ENCODE measurements around the gene KCNH2. TPM values are rescaled to one million over a fixed set of nuclear protein-coding genes. Genes with fewer than 3 reads are reported as not detected.

Gene KCNH2
- polyA plus RNA-seq, 1 experiment = 0.06 TPM

DNA sequence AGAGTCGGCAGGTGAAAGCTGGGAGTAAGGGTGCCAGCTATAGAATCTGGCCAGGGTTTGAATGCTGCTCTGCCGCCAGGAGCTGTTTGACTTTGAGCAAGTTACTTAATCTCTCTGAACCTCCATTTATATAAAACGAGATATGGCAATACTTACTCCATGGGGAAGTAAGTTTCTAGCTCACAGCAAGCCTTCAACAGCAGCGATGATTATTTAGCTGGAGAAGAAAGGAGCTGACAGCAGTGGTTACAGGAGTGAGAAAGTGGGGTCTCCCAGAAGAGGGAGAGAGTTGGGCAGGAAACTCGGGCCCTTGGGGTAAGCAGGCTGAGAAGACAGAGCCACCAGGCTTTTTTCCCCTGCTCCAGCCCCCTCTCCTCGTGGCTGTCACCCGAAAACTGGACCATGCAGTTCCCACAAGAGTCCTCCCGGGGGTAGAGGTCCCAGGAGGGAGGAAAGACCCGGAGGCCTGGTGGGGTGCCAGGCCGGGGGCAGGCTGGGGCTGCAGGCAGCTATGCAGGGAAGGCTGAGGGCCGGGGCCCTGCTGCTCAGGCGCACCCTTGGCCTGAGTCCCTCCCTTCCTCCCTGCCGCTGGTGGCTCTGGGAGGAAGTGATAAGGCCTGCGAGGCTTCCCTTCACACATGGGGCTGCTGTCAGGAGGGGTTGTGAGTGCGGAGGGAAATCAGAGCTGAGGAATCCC is 16.2 kb upstream of the KCNH2 start:
- ChIA-PET CTCF (interaction anchor here (0.9 to 1.9 kb wide), 5 partner anchors 8 to 129 kb away, joined by 3 to 11 read pairs (median 6); no protein-coding TSS in a partner anchor), POLR2A (no interaction called here)
- no peak for DNase-seq (ENCODE audit: low read depth)
- TF ChIP-seq, protein P1, sequence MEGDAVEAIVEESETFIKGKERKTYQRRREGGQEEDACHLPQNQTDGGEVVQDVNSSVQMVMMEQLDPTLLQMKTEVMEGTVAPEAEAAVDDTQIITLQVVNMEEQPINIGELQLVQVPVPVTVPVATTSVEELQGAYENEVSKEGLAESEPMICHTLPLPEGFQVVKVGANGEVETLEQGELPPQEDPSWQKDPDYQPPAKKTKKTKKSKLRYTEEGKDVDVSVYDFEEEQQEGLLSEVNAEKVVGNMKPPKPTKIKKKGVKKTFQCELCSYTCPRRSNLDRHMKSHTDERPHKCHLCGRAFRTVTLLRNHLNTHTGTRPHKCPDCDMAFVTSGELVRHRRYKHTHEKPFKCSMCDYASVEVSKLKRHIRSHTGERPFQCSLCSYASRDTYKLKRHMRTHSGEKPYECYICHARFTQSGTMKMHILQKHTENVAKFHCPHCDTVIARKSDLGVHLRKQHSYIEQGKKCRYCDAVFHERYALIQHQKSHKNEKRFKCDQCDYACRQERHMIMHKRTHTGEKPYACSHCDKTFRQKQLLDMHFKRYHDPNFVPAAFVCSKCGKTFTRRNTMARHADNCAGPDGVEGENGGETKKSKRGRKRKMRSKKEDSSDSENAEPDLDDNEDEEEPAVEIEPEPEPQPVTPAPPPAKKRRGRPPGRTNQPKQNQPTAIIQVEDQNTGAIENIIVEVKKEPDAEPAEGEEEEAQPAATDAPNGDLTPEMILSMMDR (IDR thresholded peaks at IDR 0.05; ENCODE audit: insufficient read depth, low read depth, low read length) = no peak
- Histone ChIP-seq H3K36me3 (ENCODE audit: control insufficient read depth, insufficient read depth, low read length) (no peaks in the 10 kb centered on the region), H3K4me3 (ENCODE audit: low read depth, low read length) (no peak overlapping the region), H3K27me3 (ENCODE audit: control insufficient read depth, insufficient read depth, low read length) (no peaks in the 10 kb centered on the region; the same call in 1 of the 2 replicates)

DNA sequence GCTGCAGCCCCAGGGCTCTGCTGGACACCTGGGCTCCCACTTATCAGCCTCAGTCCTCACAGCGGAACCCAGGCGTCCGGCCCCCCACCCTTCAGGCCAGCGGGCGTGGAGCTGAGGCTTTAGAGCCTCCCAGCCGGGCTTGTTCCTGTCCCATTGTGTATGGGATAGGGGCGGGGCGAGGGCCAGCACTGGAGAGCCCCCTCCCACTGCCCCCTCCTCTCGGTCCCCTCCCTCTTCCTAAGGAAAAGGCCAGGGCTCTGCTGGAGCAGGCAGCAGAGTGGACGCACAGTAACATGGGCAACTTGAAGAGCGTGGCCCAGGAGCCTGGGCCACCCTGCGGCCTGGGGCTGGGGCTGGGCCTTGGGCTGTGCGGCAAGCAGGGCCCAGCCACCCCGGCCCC is 15.4 kb upstream of the KCNH2 start:
- no peak for DNase-seq (ENCODE audit: low read depth)
- POLR2A ChIA-PET = no interaction called here
- CTCF ChIA-PET = interaction anchor here (1.1 to 1.9 kb wide), 3 partner anchors 8 to 25 kb away, joined by 6 to 11 read pairs (median 6); no protein-coding TSS in a partner anchor
- Histone ChIP-seq H3K36me3 (ENCODE audit: control insufficient read depth, insufficient read depth, low read length) (no peaks in the 10 kb centered on the region), H3K27me3 (ENCODE audit: control insufficient read depth, insufficient read depth, low read length) (no peaks in the 10 kb centered on the region; the same call in 1 of the 2 replicates), H3K4me3 (ENCODE audit: low read depth, low read length) (no peak overlapping the region)
- TF ChIP-seq, protein P1 (IDR thresholded peaks at IDR 0.05; ENCODE audit: insufficient read depth, low read depth, low read length) = no peak

DNA sequence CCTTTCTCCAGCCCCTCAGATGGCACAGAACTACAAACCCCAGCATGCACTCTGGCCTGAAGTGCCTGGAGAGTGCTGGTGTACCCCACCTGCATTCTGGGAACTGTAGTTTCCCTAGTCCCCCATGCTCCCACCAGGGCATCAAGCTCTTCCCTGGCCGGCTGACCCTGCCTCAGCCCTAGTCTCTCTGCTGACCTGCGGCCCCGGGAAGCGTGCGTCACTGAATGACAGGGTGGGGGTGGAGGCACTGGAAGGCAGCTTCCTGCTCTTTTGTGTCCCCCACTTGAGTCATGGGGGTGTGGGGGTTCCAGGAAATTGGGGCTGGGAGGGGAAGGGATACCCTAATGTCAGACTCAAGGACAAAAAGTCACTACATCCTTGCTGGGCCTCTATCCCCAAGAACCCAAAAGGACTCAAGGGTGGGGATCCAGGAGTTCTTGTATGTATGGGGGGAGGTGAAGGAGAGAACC is 14.7 kb upstream of the KCNH2 start:
- ChIA-PET CTCF (interaction anchor here (0.8 to 1.8 kb wide), 4 partner anchors 9 to 94 kb away, joined by 3 to 6 read pairs (median 4); no protein-coding TSS in a partner anchor), POLR2A (no interaction called here)
- Histone ChIP-seq H3K27me3 (ENCODE audit: control insufficient read depth, insufficient read depth, low read length) (peaks cover under 1% of the 10 kb centered on the region; the same call in 1 of the 2 replicates), H3K36me3 (ENCODE audit: control insufficient read depth, insufficient read depth, low read length) (no peaks in the 10 kb centered on the region), H3K4me3 (ENCODE audit: low read depth, low read length) (no peak overlapping the region)
- TF ChIP-seq, protein P1 (IDR thresholded peaks at IDR 0.05; ENCODE audit: insufficient read depth, low read depth, low read length) = no peak
- DNase-seq (ENCODE audit: low read depth) = no peak

DNA sequence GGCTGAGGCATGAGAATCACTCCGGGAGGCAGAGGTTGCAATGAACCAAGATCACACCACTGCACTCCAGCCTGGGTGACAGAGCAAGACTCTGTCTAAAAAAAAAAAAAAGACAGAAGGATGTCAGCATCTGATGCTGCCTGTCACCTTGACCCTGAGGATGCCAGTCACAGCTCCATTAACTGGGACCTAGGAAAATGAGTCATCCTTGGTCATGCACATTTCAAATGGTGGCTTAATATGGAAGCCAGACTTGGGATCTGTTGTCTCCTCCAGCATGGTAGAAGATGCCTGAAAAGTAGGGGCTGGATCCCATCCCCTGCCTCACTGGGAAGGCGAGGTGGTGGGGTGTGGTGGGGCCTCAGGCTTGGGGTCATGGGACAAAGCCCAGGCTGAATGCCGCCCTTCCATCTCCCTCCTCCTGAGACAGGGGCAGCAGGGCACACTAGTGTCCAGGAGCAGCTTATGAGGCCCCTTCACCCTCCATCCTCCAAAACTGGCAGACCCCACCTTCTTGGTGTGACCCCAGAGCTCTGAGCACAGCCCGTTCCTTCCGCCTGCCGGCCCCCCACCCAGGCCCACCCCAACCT is 14.0 kb upstream of the KCNH2 start:
- peaks cover 4% of the 10 kb centered on the region for H3K27me3 ChIP-seq (ENCODE audit: control insufficient read depth, insufficient read depth, low read length)
- no peak overlapping the region for H3K4me3 ChIP-seq (ENCODE audit: low read depth, low read length)
- CTCF ChIA-PET = interaction anchor here (0.5 to 1.8 kb wide), 5 partner anchors 9 to 94 kb away, joined by 3 to 6 read pairs (median 4); no protein-coding TSS in a partner anchor
- POLR2A ChIA-PET = no interaction called here
- no peak for DNase-seq (ENCODE audit: low read depth)
- no peaks in the 10 kb centered on the region for H3K36me3 ChIP-seq (ENCODE audit: control insufficient read depth, insufficient read depth, low read length)
- TF ChIP-seq, protein P1 (IDR thresholded peaks at IDR 0.05; ENCODE audit: insufficient read depth, low read depth, low read length) = no peak

All from BJ (cell line).